HG03558 (cell line): Measurements from ENCODE around the gene CCND2.
"Not testable (repeated sequence)": the region's sequence is repeated elsewhere in the genome, so short reads cannot be mapped to it uniquely, and the experiment has no call there.

ENCODE experiments used
- ATAC-seq: cut with Tn5 transposase; IDR thresholded peaks from one replicate; pipeline ENCODE4 v1.9.1; 2021; ENCODE audit warnings: moderate number of reproducible peaks; ENCODE audit not compliant: unreplicated experiment; ENCODE audit errors: extremely low read depth

Gene CCND2

GRCh38 chr12:4273652-4274395 is at the start of gene CCND2:
CCND2 (plus strand) TSS chr12:4273762; CDS start chr12:4274041, 279 bp downstream.
- no peak for ATAC-seq

GRCh38 chr12:4224206-4224889 is 49.2 kb upstream of the CCND2 start:
- no peak for ATAC-seq

- no peak for ATAC-seq
Observed at GRCh38 chr12:4225571-4225970, 48.0 kb upstream of the CCND2 start.

- ATAC-seq, result no peak
Observed at GRCh38 chr12:4227046-4227445, 46.5 kb upstream of the CCND2 start.

GRCh38 chr12:4228122-4228580 is 45.4 kb upstream of the CCND2 start:
- no peak for ATAC-seq

GRCh38 chr12:4230526-4230925 is 43.0 kb upstream of the CCND2 start:
- no peak for ATAC-seq

- ATAC-seq, result no peak
Observed at GRCh38 chr12:4238577-4238976, 35.0 kb upstream of the CCND2 start.

GRCh38 chr12:4239746-4240145 is 33.8 kb upstream of the CCND2 start:
- no peak for ATAC-seq

GRCh38 chr12:4240161-4240783 is 33.3 kb upstream of the CCND2 start:
- ATAC-seq, result no peak

GRCh38 chr12:4240981-4241380 is 32.6 kb upstream of the CCND2 start:
- no peak for ATAC-seq

GRCh38 chr12:4241592-4241991 is 32.0 kb upstream of the CCND2 start:
- no peak for ATAC-seq

GRCh38 chr12:4242595-4242994 is 31.0 kb upstream of the CCND2 start:
- no peak for ATAC-seq

GRCh38 chr12:4243091-4243490 is 30.5 kb upstream of the CCND2 start:
- no peak for ATAC-seq

GRCh38 chr12:4243491-4244100 is 30.0 kb upstream of the CCND2 start:
- not testable (repeated sequence) for ATAC-seq

- no peak for ATAC-seq
Observed at GRCh38 chr12:4244868-4245267, 28.7 kb upstream of the CCND2 start.

GRCh38 chr12:4245446-4245845 is 28.1 kb upstream of the CCND2 start:
- no peak for ATAC-seq

GRCh38 chr12:4246116-4246515 is 27.4 kb upstream of the CCND2 start:
- ATAC-seq, result no peak

- ATAC-seq, result no peak
Observed at GRCh38 chr12:4250691-4251090, 22.9 kb upstream of the CCND2 start.

GRCh38 chr12:4251216-4251891 is 22.2 kb upstream of the CCND2 start:
- no peak for ATAC-seq

GRCh38 chr12:4251967-4252366 is 21.6 kb upstream of the CCND2 start:
- no peak for ATAC-seq
